Activated CD4-positive, alpha-beta T cell treated with anti-CD3 and anti-CD28 coated beads, Interleukin-2, amount 10 ng/mL, durations not matched to agents 7 days and 5 days (primary cell): Measurements from ENCODE around the gene RASSF4. TPM values are rescaled to one million over a fixed set of nuclear protein-coding genes. Genes with fewer than 3 reads are reported as not detected.
A peak's percentile ranks its signal among the peaks of the same experiment; 100 is the strongest.

Source experiments
- CTCF ChIA-PET: fragments of 350-600 bp; sonication (Branson Sonifier 250); formaldehyde crosslinking; loops from one replicate; lab custom pipeline; 2021; ENCODE audit warnings: antibody characterized with exemption; lab: Charles Lee
- POLR2A ChIA-PET: fragments of 350-600 bp; sonication (Branson Sonifier 250); formaldehyde crosslinking; loops from one replicate; lab custom pipeline; 2021; ENCODE audit warnings: antibody characterized with exemption; lab: Charles Lee
- DNase-seq: peaks from one replicate; pipeline ENCODE4 v3.0.0-alpha.2; 2020
- H3K27ac Mint-ChIP-seq: one replicate; pipeline ENCODE4 v1.8.0; 2021; ENCODE audit warnings: mild to moderate bottlenecking, moderate library complexity, mixed read lengths
- H3K27me3 Mint-ChIP-seq: one replicate; pipeline ENCODE4 v1.8.0; 2021; ENCODE audit warnings: mixed read lengths
- H3K36me3 Mint-ChIP-seq: one replicate; pipeline ENCODE4 v1.8.0; 2021; ENCODE audit warnings: low read depth, mixed read lengths
- H3K4me1 Mint-ChIP-seq: one replicate; pipeline ENCODE4 v1.8.0; 2021; ENCODE audit warnings: mixed read lengths
- H3K4me3 Mint-ChIP-seq: one replicate; pipeline ENCODE4 v1.8.0; 2021; ENCODE audit warnings: mild to moderate bottlenecking, moderate library complexity, mixed read lengths
- H3K9me3 Mint-ChIP-seq: one replicate; pipeline ENCODE4 v1.8.0; 2021; ENCODE audit warnings: mixed read lengths
- total RNA-seq, 2 experiments: library from RNA; stranded (reverse); gene quantifications; one replicate each; pipeline ENCODE4 v1.2.3, GENCODE V29; 2021

Gene RASSF4
- total RNA-seq, 2 experiments from 2014 or later, result 0.42 to 0.52 TPM

GRCh38 chr10:44984671-44985101 is 25.1 kb downstream of the RASSF4 start:
- H3K27ac Mint-ChIP-seq, result no peak overlapping the region
- no peak overlapping the region for H3K4me3 Mint-ChIP-seq
- CTCF ChIA-PET, result interaction anchor here (0.9 kb wide), 1 partner anchor 10 kb away, joined by 3 read pairs; no protein-coding TSS in a partner anchor

GRCh38 chr10:44985175-44985681 is 25.6 kb downstream of the RASSF4 start:
- H3K27me3 Mint-ChIP-seq, result peaks cover 3% of the 10 kb centered on the region
- H3K4me3 Mint-ChIP-seq, result no peak overlapping the region
- no peak for DNase-seq
- no peaks in the 10 kb centered on the region for H3K9me3 Mint-ChIP-seq
- H3K36me3 Mint-ChIP-seq, result no peaks in the 10 kb centered on the region
- CTCF ChIA-PET, result interaction anchor here (0.6 to 0.9 kb wide), 2 partner anchors 11 to 31 kb away, joined by 3 to 6 read pairs; no protein-coding TSS in a partner anchor
- POLR2A ChIA-PET, result no interaction called here
- peaks cover 3% of the 10 kb centered on the region for H3K4me1 Mint-ChIP-seq
- no peak overlapping the region for H3K27ac Mint-ChIP-seq

More at GRCh38 chr10:44984671-44985101, 25.1 kb downstream of the RASSF4 start:
- POLR2A ChIA-PET, result no interaction called here
- H3K4me1 Mint-ChIP-seq, result peaks cover 3% of the 10 kb centered on the region
- no peaks in the 10 kb centered on the region for H3K36me3 Mint-ChIP-seq
- peaks cover 3% of the 10 kb centered on the region for H3K27me3 Mint-ChIP-seq
- no peak for DNase-seq
- no peaks in the 10 kb centered on the region for H3K9me3 Mint-ChIP-seq

GRCh38 chr10:44986179-44986578 is 26.6 kb downstream of the RASSF4 start:
- CTCF ChIA-PET, result interaction anchor here (0.6 to 0.8 kb wide), 3 partner anchors 9 to 1579 kb away, joined by 3 read pairs; no protein-coding TSS in a partner anchor
- POLR2A ChIA-PET, result no interaction called here
- Mint-ChIP-seq H3K27me3 (peaks cover 3% of the 10 kb centered on the region), H3K4me1 (peaks cover under 1% of the 10 kb centered on the region), H3K4me3 (no peak overlapping the region), H3K9me3 (no peaks in the 10 kb centered on the region), H3K27ac (no peak overlapping the region), H3K36me3 (no peaks in the 10 kb centered on the region)
- no peak for DNase-seq

- Mint-ChIP-seq H3K9me3 (no peaks in the 10 kb centered on the region), H3K4me1 (no peaks in the 10 kb centered on the region), H3K27ac (no peak overlapping the region), H3K4me3 (no peak overlapping the region), H3K27me3 (peaks cover 3% of the 10 kb centered on the region), H3K36me3 (no peaks in the 10 kb centered on the region)
- ChIA-PET CTCF (interaction anchor here (0.7 to 0.8 kb wide), 2 partner anchors 8 to 18 kb away, joined by 3 read pairs; no protein-coding TSS in a partner anchor), POLR2A (no interaction called here)
- no peak for DNase-seq
These were observed 27.1 kb downstream of the RASSF4 start for GRCh38 chr10:44986670-44987069.

GRCh38 chr10:44988957-44989585 is 29.5 kb downstream of the RASSF4 start:
- Mint-ChIP-seq H3K27ac (no peak overlapping the region), H3K27me3 (peaks cover 3% of the 10 kb centered on the region), H3K9me3 (no peaks in the 10 kb centered on the region), H3K36me3 (no peaks in the 10 kb centered on the region), H3K4me1 (peaks cover 3% of the 10 kb centered on the region), H3K4me3 (no peak overlapping the region)
- CTCF ChIA-PET, result interaction anchor here (1.4 kb wide), 1 partner anchor 11 kb away, joined by 3 read pairs; no protein-coding TSS in a partner anchor
- POLR2A ChIA-PET, result no interaction called here
- DNase-seq, result no peak

- ChIA-PET POLR2A (no interaction called here), CTCF (no interaction called here)
- H3K4me3 Mint-ChIP-seq, result no peak overlapping the region
- no peaks in the 10 kb centered on the region for H3K36me3 Mint-ChIP-seq
- no peak for DNase-seq
- no peak overlapping the region for H3K27ac Mint-ChIP-seq
- peaks cover 3% of the 10 kb centered on the region for H3K27me3 Mint-ChIP-seq
- peaks cover 6% of the 10 kb centered on the region for H3K4me1 Mint-ChIP-seq
- H3K9me3 Mint-ChIP-seq, result no peaks in the 10 kb centered on the region
These were observed 30.1 kb downstream of the RASSF4 start for GRCh38 chr10:44989597-44990301.

GRCh38 chr10:44990302-44990655 is 30.7 kb downstream of the RASSF4 start:
- CTCF ChIA-PET, result no interaction called here
- no peaks in the 10 kb centered on the region for H3K9me3 Mint-ChIP-seq
- peaks cover 3% of the 10 kb centered on the region for H3K27me3 Mint-ChIP-seq

GRCh38 chr10:44990965-44991364 is 31.4 kb downstream of the RASSF4 start:
- H3K4me1 Mint-ChIP-seq, result peaks cover 19% of the 10 kb centered on the region
- no peak for DNase-seq
- H3K27me3 Mint-ChIP-seq, result peaks cover 3% of the 10 kb centered on the region
- H3K4me3 Mint-ChIP-seq, result no peak overlapping the region
- CTCF ChIA-PET, result no interaction called here
- no peaks in the 10 kb centered on the region for H3K36me3 Mint-ChIP-seq
- H3K9me3 Mint-ChIP-seq, result no peaks in the 10 kb centered on the region
- H3K27ac Mint-ChIP-seq, result no peak overlapping the region
- POLR2A ChIA-PET, result no interaction called here

More at GRCh38 chr10:44990302-44990655, 30.7 kb downstream of the RASSF4 start:
- H3K36me3 Mint-ChIP-seq, result no peaks in the 10 kb centered on the region
- POLR2A ChIA-PET, result no interaction called here
- H3K4me3 Mint-ChIP-seq, result no peak overlapping the region
- H3K4me1 Mint-ChIP-seq, result peaks cover 12% of the 10 kb centered on the region
- H3K27ac Mint-ChIP-seq, result peak overlapping the region; percentile 43
- DNase-seq, result no peak

GRCh38 chr10:44991571-44991970 is 32.0 kb downstream of the RASSF4 start:
- ChIA-PET CTCF (interaction anchor here (1.2 kb wide), 1 partner anchor 10 kb away, joined by 3 read pairs; no protein-coding TSS in a partner anchor), POLR2A (no interaction called here)
- no peaks in the 10 kb centered on the region for H3K9me3 Mint-ChIP-seq

GRCh38 chr10:44992070-44992731 is 32.6 kb downstream of the RASSF4 start:
- ChIA-PET POLR2A (no interaction called here), CTCF (interaction anchor here (0.7 to 1.2 kb wide), 2 partner anchors 10 to 19 kb away, joined by 3 read pairs; no protein-coding TSS in a partner anchor)
- Mint-ChIP-seq H3K4me3 (no peak overlapping the region), H3K4me1 (peaks cover 31% of the 10 kb centered on the region), H3K27ac (no peak overlapping the region), H3K27me3 (no peaks in the 10 kb centered on the region), H3K9me3 (no peaks in the 10 kb centered on the region), H3K36me3 (no peaks in the 10 kb centered on the region)
- DNase-seq, result peak; percentile 4

More at GRCh38 chr10:44991571-44991970, 32.0 kb downstream of the RASSF4 start:
- no peaks in the 10 kb centered on the region for H3K36me3 Mint-ChIP-seq
- no peaks in the 10 kb centered on the region for H3K27me3 Mint-ChIP-seq
- peaks cover 25% of the 10 kb centered on the region for H3K4me1 Mint-ChIP-seq
- H3K4me3 Mint-ChIP-seq, result no peak overlapping the region
- DNase-seq, result no peak
- no peak overlapping the region for H3K27ac Mint-ChIP-seq

GRCh38 chr10:44992732-44993225 is 33.2 kb downstream of the RASSF4 start:
- Mint-ChIP-seq H3K36me3 (no peaks in the 10 kb centered on the region), H3K4me1 (peaks cover 32% of the 10 kb centered on the region), H3K4me3 (no peak overlapping the region), H3K27ac (no peak overlapping the region), H3K9me3 (no peaks in the 10 kb centered on the region), H3K27me3 (no peaks in the 10 kb centered on the region)
- DNase-seq, result peak; percentile 1
- CTCF ChIA-PET, result interaction anchor here (0.7 to 1.2 kb wide), 2 partner anchors 9 to 20 kb away, joined by 3 read pairs; no protein-coding TSS in a partner anchor
- POLR2A ChIA-PET, result no interaction called here

- Mint-ChIP-seq H3K27ac (no peak overlapping the region), H3K27me3 (peaks cover 3% of the 10 kb centered on the region), H3K36me3 (no peaks in the 10 kb centered on the region), H3K4me3 (no peak overlapping the region), H3K9me3 (no peaks in the 10 kb centered on the region), H3K4me1 (peaks cover 32% of the 10 kb centered on the region)
- peak; percentile 4 for DNase-seq
- ChIA-PET CTCF (interaction anchor here (0.7 kb wide), 1 partner anchor 20 kb away, joined by 3 read pairs; no protein-coding TSS in a partner anchor), POLR2A (no interaction called here)
These were observed 33.8 kb downstream of the RASSF4 start for GRCh38 chr10:44993226-44993921.
